GM19023 (cell line): ENCODE results near the gene SSRP1.
A peak's percentile ranks its signal among the peaks of the same experiment; 100 is the strongest.

Experiments
- ATAC-seq: cut with Tn5 transposase; IDR thresholded peaks from one replicate; pipeline ENCODE4 v1.9.1; 2021; ENCODE audit warnings: mild to moderate bottlenecking, moderate library complexity; ENCODE audit not compliant: unreplicated experiment

Gene SSRP1

GRCh38 chr11:57359896-57360690 is 24.4 kb upstream of the SSRP1 start:
- ATAC-seq = no peak

DNA sequence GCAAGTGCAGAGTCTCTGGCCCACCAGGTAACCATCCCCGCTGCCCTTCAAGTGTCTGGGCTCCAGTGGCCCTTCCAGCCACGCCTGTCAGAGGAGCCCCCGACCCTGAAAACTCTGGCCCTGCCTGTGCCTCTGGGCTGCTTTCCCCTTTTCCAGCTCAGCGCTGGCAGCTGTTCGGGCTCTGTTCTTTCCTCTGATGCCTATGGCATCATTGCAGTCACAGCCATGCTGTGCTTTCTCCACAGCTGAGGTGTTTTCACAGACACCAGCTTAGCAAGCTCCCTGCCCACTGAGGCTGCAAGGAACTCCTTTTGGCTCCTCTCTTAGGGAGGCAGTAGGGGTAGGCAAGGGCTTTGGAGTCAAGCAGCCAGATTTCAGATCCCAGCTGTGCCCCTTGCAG is 23.7 kb upstream of the SSRP1 start:
- ATAC-seq = no peak

DNA sequence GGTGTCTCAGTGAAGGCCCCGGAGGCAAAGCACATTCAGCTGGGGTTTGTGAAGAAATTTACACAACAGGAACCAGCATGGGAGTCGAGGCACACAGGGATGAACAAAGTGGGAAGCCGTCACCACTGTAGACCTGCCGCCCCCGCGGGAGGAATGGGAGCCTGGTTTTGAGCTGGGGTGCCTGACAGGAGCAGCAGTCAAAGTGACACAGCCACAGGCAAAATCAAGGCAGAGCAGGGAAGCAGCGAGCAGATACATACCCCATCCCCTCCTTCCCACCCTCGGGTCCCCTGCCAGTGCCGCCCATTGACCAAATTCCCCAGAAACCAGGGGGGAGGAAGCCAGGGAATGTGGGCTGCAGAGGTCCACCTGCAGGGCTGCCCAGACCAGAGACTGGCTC is 23.3 kb upstream of the SSRP1 start:
- ATAC-seq = no peak

- ATAC-seq = no peak
Observed at GRCh38 chr11:57358543-57358961, 22.9 kb upstream of the SSRP1 start.

DNA sequence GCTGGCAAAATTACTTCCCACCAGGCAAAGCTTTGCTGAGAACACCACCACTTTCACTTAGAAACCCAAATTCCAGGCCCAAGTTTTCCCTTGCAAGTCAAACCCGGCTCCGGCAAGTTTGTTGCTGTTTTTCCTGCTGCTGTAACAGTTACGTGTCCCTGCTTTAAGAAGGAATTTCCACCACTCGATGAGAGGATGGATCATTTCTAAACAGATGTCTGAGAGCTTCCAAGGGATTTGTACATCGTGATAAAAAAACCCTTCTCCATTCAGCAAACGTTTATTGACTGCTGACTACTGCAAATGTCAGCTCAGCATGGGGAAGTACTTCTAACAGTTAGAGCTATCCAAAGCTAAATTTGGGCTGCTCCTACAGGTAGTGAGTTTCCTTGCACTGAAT is 22.2 kb upstream of the SSRP1 start:
- ATAC-seq = no peak

GRCh38 chr11:57357310-57357709 is 21.6 kb upstream of the SSRP1 start:
- no peak for ATAC-seq

DNA sequence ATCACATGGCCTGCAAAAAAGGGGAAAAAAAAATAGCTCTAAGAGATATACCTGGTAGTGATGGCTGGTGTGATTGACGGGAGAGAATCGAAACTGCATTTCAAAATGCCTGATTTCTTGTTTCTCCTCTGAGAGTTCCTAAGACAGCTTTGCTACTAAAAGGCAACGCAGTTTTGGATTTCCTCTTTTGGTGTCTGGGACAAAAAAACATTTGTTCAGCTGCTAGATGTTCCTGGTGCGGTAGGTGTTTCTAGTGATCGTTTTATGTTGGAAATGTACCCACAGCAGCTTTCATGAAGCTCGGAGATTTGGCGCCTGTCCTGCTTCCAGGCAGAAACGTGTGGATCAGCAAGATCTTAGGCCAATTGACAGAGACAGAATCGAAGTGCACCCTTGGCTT is 20.6 kb upstream of the SSRP1 start:
- ATAC-seq = no peak

- no peak for ATAC-seq
Observed at GRCh38 chr11:57354699-57355098, 19.0 kb upstream of the SSRP1 start.

- ATAC-seq = no peak
Observed at GRCh38 chr11:57353852-57354251, 18.2 kb upstream of the SSRP1 start.

DNA sequence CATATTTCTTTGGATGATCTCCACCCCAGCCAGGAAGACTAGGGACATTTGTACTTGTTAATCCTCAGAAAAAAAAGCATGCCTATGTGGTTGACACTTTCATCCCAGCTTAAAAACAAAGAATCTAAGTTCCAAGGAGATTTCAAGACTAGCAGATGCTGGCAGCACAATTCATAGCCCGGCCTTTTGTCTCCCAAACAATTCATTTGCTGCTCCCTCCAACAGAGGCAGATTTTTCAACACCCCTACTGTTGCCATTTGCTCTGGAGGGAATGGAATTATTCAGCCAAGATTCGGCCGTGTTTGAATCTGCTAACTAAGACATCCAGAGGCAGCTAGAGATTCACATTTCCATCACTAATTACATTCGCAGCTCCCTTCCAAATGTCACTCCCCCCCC is 17.8 kb upstream of the SSRP1 start:
- ATAC-seq = no peak

DNA sequence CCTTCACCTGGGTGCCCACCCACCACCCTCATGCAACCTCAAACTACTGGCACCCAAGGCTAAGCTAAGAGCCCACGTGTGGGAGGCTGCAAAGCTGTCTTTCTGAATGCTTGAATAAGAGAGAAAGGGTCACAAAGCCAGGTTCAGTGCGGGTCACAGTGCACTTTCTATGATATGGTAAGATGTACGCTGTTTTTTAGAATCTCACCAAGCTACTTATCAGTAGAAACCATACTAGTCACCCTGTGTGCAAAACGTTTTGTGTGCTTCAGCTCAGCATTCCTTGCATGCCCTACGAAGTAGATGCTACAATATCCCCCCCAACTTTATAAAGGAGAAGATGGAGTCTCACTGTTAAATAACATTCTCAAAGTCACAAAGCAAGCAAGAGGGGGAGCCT is 17.3 kb upstream of the SSRP1 start:
- no peak for ATAC-seq

GRCh38 chr11:57349491-57350274 is 14.0 kb upstream of the SSRP1 start:
- no peak for ATAC-seq

DNA sequence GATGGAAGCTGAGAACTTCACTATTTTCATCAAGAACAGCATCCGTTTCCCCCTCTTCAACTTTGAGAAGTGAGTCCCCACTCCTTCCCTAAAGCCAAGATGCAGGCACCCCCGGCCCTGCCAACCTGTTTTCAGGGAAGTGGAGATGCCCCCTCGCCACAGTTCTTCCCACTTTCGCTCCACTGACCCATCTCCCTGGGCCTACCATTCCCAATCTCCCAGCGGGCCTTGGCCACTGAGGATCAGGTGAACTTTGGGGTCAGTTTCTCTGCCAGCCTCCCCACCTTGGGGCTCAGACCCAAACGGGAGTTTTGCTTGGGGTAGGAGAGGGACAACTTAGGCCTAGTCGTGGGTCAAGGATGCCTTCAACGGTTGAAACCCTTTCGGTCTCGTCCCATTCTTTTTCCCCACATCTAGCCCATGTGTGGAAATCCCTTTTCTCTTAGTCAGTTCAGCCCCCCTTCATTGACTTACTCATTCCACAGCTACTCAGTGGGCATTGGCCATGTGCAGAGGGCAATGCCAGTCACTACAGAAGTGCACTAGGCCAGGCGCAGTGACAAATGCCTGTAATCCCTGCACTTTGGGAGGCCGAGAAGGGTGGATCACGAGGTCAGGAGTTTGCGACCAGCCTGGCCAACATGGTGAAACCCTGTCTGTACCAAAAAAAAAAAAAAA is 13.1 kb upstream of the SSRP1 start:
- no peak for ATAC-seq

DNA sequence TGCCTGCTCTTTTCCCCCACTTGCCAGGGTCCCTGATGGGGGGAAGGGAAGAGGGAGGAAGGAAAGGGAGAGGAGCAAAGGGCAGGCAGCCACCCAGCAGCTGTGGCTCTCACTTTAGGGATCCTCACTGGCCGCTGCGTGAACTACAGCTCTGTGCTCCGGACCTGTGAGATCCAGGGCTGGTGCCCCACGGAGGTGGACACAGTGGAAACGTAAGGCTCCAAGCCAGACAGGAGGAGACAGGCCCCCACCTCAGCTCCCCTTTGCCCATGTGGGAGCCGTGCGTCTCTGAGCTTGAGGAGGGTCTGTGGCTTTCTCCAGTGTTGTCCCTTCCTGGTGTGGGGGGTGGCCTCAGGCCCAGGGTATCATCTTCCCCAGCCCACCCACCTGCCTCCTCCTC is 12.4 kb upstream of the SSRP1 start:
- ATAC-seq = no peak

GRCh38 chr11:57347336-57347735 is 11.6 kb upstream of the SSRP1 start:
- no peak for ATAC-seq

DNA sequence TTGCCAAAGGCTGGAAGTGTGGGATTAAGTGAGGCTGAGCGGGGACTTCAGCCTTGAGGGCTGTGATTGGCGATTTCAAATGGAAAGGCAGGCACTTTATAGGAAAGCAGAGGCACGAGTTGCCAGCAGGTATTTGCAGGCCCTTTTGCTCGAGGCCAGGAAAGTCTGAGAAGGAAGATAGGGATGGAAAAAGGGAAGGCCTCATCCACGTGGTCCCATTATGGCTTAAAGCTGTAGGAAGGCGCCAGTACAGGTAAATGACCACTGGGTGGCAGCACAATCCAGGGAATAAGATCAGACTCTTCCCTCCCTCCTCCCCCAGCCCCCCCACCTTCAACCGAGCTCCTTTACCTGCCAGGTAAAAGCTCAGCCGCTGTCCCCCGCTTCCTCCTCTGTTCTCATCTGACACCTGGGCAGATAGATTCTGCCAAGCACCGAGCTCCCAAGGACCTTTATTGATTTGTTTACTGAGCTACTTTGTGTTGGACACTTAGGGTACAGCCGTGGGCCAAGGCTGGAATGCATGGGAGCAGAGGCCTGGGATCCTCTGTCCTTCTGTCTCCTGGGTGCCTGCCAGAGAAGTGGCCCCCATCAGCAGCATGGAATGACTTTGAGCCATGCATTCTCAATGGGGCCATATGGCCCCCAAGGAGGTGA is 10.0 kb upstream of the SSRP1 start:
- peak; percentile 71 for ATAC-seq

DNA sequence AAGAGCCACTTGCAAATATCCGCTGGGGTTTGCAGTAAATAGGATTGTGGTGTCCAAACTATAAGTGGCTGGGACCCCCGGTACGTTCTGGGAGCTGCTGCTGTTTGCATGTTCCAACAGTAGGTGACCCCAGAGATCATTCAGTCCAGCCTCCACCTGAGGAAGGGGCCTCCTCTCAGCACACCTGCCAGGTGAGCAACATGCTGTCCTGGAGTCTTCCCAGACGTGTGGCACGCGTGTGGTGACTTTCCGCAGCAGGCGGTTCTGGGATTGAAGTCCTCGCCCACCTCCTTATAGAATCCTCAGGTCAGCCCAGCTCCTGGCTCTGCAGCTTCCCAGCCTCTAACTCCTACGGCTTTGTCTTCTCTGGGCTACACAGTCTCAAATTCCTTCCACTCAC is 9.1 kb upstream of the SSRP1 start:
- ATAC-seq = no peak

- ATAC-seq = no peak
Observed at GRCh38 chr11:57343825-57344224, 8.1 kb upstream of the SSRP1 start.

- no peak for ATAC-seq
Observed at GRCh38 chr11:57342702-57343101, 7.0 kb upstream of the SSRP1 start.

- no peak for ATAC-seq
Observed at GRCh38 chr11:57341250-57341808, 5.6 kb upstream of the SSRP1 start.

GRCh38 chr11:57340039-57340615 is 4.4 kb upstream of the SSRP1 start:
- ATAC-seq = no peak
